Lower lobe of right lung (tissue), 2 donors: ENCODE results near the gene TSEN15. TPM values are rescaled to one million over a fixed set of nuclear protein-coding genes. Genes with fewer than 3 reads are reported as not detected.

Experiments
- ATAC-seq, 2 donors: fragments of 200-7000 bp; cut with Tn5 transposase; one replicate each; pipeline ENCODE4 v1.9.1; 2020 to 2022; ENCODE audit warnings: mild to moderate bottlenecking in 2 of 2, moderate library complexity in 2 of 2
- DNase-seq: peaks from one replicate; pipeline ENCODE4 v3.0.0-alpha.2; 2020
- H3K27ac ChIP-seq: fragments of 200-600 bp; one replicate; pipeline ENCODE4 v1.8.0; 2022
- H3K27me3 ChIP-seq: fragments of 200-600 bp; one replicate; pipeline ENCODE4 v1.8.0; 2022; ENCODE audit warnings: low read depth
- H3K36me3 ChIP-seq: fragments of 200-600 bp; one replicate; pipeline ENCODE4 v1.8.0; 2022; ENCODE audit warnings: mild to moderate bottlenecking
- H3K4me1 ChIP-seq: fragments of 200-600 bp; one replicate; pipeline ENCODE4 v1.8.0; 2022
- H3K4me3 ChIP-seq: fragments of 200-600 bp; one replicate; pipeline ENCODE4 v1.8.0; 2022; ENCODE audit warnings: mild to moderate bottlenecking
- H3K9me3 ChIP-seq: fragments of 200-600 bp; one replicate; pipeline ENCODE4 v1.8.0; 2022
- intact Hi-C: fragments of 100-400 bp; cut with DNase I; formaldehyde crosslinking; loops from one replicate; pipeline ENCODE4 v1.11.0; 2022
- total RNA-seq: library from RNA; stranded (reverse); fragmentation: NEBNext Ultra II Directional; extraction: Animal tissue kit (Norgen Biotek cat#: 25700); gene quantifications from one replicate; pipeline ENCODE4 v1.2.1, GENCODE V29; 2021
- TF ChIP-seq, protein P1 (sequence below): fragments of 200-600 bp; IDR thresholded peaks from one replicate; pipeline ENCODE4 v1.8.0; 2022; ENCODE audit warnings: antibody characterized with exemption, mild to moderate bottlenecking
- donor health status: DM: no; HTN: yes; CAD: no; lungs with severe emphysema.

TSEN15 gene
- total RNA-seq, 1 donor from 2014 or later: 28.6 TPM

DNA sequence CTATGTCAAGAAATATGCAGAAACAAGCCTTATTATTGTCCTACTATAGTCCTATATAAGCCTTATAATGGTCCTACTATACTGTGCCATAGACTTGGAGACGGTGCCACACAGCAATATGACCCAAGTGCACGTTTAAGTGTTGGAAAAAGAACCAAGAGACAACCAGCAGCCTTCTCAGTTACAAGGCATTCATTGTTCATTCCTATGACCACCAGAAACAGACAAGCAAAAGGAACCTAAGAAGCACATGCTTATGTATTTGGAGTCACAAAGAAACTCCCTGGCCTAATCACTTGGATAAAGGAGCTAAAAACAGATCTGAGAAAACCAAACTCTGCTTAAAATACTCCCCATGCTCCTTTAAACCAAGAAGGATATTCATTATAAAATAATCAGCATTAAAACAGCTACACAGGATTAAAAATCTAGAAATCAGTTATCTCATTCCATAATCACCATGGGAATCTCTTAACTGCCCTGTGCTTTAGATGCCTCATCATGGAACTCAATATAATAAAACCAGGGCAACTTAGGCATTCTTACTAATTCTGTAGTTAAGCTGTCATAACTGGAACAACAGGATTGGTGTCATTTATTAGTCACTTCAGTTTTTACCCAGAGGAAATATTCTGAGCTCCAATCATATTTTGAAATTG lies 21.0 kb upstream of the TSEN15 start:
- ATAC-seq: no peak
- Histone ChIP-seq H3K4me1 (peaks cover 2% of the 10 kb centered on the region), H3K9me3 (no peaks in the 10 kb centered on the region), H3K27me3 (peaks cover 7% of the 10 kb centered on the region), H3K4me3 (no peak overlapping the region), H3K36me3 (no peaks in the 10 kb centered on the region), H3K27ac (no peak overlapping the region)
- TF ChIP-seq, protein P1, sequence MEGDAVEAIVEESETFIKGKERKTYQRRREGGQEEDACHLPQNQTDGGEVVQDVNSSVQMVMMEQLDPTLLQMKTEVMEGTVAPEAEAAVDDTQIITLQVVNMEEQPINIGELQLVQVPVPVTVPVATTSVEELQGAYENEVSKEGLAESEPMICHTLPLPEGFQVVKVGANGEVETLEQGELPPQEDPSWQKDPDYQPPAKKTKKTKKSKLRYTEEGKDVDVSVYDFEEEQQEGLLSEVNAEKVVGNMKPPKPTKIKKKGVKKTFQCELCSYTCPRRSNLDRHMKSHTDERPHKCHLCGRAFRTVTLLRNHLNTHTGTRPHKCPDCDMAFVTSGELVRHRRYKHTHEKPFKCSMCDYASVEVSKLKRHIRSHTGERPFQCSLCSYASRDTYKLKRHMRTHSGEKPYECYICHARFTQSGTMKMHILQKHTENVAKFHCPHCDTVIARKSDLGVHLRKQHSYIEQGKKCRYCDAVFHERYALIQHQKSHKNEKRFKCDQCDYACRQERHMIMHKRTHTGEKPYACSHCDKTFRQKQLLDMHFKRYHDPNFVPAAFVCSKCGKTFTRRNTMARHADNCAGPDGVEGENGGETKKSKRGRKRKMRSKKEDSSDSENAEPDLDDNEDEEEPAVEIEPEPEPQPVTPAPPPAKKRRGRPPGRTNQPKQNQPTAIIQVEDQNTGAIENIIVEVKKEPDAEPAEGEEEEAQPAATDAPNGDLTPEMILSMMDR: no peak
- intact Hi-C loops: no loop called here
- no peak for DNase-seq

DNA sequence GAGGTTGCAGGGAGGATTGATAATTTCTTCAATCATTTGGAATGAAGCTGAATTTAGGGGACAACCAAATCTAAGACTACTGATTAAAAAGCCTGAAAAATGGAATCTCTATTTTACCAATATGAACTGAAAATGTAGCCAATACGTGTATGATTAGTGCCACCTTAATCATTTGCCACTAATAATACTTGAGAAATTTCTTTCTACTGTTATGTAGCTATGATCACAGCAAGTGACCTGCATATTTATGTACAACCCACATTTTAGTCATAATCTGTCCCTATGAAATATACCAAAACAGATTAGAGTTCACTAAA lies 20.5 kb upstream of the TSEN15 start:
- DNase-seq: no peak
- ATAC-seq: no peak
- H3K4me1 ChIP-seq: peaks cover 7% of the 10 kb centered on the region
- intact Hi-C loops: no loop called here
- no peak overlapping the region for H3K27ac ChIP-seq
- no peaks in the 10 kb centered on the region for H3K9me3 ChIP-seq
- no peak overlapping the region for H3K4me3 ChIP-seq
- TF ChIP-seq, protein P1: no peak
- H3K36me3 ChIP-seq: no peaks in the 10 kb centered on the region
- H3K27me3 ChIP-seq: peaks cover 12% of the 10 kb centered on the region

DNA sequence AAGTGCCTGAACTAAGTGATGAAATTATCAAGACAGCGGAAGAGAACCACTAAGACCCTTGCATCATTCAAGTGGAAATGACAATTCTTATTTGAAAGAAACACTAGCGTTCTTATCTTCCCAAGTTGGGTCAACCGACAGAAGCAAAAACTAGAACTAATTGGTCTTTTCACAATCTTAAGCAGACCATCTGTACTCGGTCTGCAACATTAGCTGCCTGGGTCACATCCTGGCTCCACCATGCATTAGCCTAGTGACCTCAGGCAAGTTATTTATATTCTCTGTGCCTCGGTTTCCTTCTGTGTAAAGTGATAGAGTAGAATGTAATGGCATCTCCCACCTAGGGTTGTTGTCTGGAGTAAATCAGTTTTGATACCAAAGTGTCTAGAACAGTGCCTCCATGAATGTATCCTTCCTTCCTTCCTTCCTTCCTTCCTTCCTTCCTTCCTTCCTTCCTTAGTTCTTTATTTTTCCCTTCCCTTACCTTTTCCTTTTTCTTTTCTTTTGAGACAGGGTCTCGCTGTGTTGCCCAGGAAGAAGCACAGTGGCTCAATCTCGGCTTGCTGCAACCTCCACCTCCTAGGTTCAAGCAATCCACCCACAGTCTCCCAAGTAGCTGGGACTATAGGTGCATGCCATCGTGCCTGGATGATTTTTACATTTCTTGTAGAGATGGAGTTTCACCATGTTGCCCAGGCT lies 20.0 kb upstream of the TSEN15 start:
- Histone ChIP-seq H3K27ac (no peak overlapping the region), H3K4me1 (peaks cover 12% of the 10 kb centered on the region), H3K27me3 (peaks cover 17% of the 10 kb centered on the region), H3K36me3 (no peaks in the 10 kb centered on the region), H3K9me3 (no peaks in the 10 kb centered on the region), H3K4me3 (no peak overlapping the region)
- intact Hi-C loops: no loop called here
- DNase-seq (no peak), ATAC-seq (no peak)
- TF ChIP-seq, protein P1: no peak

DNA sequence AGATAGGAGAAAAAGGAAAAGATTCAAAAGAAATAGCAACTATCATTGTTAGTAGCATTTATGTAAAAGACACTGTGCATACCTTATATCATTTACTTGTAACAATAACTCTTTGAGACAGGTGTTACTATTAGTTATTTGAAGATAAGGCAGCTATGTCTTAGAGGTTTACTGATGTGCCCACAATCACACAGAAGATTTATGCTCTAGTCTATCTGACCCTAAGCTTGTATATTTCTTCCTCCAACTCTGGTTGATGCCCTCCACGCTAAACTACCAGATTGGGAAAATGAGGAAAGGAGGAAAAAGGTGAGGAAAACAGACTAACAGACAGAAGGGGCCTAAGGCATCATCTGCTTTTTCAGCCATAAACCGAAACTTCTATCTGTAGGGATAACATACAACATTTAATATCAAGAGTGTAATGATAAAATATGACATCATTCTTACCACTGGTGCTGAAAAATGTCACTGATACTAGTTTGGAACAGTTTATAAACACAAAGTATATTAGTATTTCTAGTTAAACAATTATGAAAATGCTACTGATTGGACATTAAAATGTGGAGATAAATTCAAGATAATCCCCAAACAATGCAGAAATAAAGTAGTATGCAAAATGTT lies 19.1 kb upstream of the TSEN15 start:
- no peak overlapping the region for H3K27ac ChIP-seq
- intact Hi-C loops: no loop called here
- DNase-seq: no peak
- H3K4me1 ChIP-seq: peaks cover 13% of the 10 kb centered on the region
- H3K27me3 ChIP-seq: peaks cover 23% of the 10 kb centered on the region
- TF ChIP-seq, protein P1: no peak
- H3K4me3 ChIP-seq: no peak overlapping the region
- H3K36me3 ChIP-seq: no peaks in the 10 kb centered on the region
- ATAC-seq: no peak
- H3K9me3 ChIP-seq: no peaks in the 10 kb centered on the region

DNA sequence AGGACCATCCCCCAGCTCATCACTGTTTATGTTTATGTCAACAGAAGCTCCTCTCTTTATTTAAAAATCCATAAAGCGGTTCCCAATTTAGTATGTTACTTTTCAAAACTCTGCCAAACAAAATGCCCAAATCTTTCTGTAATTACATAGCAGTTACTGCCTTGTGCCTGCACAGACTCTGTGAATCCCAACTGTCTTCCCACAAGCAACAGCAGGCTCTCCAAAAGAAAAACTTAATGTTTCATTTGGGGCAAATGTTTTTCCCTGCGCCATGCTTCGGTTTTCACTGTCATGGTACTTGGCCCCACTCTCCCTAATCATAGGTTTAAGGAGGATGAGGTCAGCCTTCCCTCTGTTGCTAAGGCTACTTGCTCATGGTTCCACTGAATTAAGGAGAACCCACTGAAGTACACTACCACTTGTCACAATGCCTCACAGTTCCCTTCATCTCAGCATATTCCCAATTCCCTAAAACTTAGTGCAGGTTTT lies 18.6 kb upstream of the TSEN15 start:
- TF ChIP-seq, protein P1: no peak
- peaks cover 23% of the 10 kb centered on the region for H3K27me3 ChIP-seq
- intact Hi-C loops: no loop called here
- H3K4me1 ChIP-seq: peaks cover 17% of the 10 kb centered on the region
- no peaks in the 10 kb centered on the region for H3K36me3 ChIP-seq
- H3K27ac ChIP-seq: no peak overlapping the region
- ATAC-seq (no peak), DNase-seq (no peak)
- H3K4me3 ChIP-seq: no peak overlapping the region
- no peaks in the 10 kb centered on the region for H3K9me3 ChIP-seq
